ENCODE data around the gene INTS4.
"Not testable (repeated sequence)": the region's sequence is repeated elsewhere in the genome, so short reads cannot be mapped to it uniquely, and the experiment has no call there.

INTS4 gene

DNA sequence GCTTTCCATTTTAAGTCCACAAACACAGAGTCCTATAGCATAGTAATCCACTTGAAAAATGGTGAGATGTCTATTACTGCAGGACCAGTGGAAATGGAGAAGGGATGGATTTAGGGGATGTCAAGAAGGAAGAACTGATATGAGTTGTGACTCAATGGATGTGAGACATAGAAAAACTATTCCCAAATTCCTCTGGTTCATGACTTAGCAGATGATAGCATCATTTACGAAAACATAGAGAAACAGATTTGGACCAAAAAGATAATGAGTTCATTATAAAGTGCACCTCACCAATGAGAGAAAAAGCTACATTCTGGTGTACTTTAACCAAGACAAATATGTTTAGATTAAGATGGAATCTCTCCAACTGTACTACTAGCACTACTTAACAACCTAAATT lies 51.2 kb downstream of the INTS4 start:
- FAIRE-seq: not testable (repeated sequence)

DNA sequence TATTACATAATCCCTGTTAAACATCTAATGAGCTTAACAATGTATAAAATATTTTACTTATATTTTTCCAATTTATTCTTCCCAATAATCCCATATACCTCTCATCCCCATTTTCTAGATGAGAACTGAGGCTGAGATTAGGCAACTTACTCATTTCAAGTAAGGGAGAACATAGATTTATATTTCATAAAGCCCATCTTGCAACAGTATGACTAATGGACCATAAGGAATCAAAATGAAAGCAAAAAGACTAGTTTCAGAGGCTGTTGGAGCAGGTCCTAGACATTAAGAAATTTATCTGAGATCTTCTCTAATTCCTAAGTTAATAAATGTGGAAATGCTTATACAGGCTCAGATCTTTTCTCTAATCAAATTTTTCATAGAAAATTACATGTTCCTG lies 52.0 kb downstream of the INTS4 start:
- not testable (repeated sequence) for FAIRE-seq

DNA sequence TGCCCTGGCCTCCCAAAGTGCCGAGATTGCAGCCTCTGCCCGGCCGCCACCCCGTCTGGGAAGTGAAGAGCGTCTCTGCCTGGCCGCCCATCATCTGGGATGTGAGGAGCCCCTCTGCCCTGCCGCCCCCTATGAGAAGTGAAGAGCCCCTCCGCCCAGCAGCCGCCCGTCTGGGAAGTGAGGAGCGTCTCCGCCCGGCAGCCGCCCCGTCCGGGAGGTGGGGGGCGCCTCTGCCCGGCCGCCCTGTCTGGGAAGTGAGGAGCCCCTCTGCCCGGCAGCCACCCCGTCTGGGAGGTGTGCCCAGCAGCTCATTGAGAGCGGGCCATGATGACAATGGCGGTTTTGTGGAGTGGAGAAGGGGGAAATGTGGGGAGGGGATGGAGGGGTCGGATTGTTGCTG lies 60.9 kb downstream of the INTS4 start:
- not testable (repeated sequence) for FAIRE-seq

DNA sequence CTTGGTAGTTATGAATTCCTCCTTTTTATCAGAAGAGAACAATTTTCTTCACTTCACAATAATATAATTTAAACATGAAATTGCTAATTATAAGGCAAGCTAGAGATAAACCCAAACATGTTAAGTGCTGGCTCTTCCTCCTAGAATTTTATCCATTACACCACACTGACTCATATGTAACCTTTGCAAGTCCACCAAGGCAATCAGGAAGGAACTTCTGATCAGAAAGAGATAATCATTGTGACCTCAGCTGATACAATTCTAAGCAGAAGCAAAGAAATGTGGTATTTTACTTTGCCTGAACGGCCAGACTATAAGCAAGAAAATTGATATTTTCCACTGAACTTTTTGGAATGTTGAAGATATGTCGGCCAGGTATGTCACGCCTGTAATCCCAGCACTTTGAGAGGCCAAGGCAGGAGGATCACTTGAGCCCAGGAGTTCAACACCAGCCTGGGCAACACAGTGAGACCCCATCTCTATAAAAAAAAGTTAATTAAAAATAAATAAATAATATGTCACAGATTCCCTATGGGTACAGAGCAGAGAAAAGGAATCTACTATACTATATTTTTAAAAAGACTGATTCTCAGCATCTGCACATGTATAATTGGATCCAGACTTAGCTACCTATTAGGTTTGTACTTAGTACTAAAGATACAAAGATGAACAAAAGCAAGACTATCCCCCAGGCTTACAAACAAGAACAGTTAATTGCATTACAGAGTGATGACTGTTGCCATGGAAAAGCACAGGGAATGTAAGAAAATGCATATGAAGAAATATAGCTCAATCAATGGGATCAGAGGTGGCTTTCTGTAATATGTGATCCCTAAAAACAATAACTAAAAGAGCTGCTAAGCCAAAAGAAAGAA lies 63.9 kb downstream of the INTS4 start:
- FAIRE-seq: not testable (repeated sequence)

DNA sequence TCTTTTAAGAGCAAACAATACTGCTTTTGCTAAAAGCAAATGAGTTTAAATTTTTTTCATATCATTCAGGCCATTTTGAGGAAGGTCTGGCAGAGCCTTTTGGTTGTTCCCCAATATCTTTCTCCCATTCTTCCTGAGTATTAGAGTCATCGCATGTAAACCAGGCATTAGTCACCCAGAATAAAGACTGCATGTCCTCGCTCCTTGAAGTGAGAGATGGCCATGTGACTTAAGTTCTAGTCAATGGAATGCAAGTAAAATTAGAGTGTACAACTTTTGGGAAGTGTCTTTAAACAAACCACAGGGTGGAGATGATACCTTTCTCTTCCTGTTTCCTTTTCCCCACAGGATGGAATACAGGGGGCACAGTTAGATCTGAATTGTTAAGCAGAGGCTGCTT lies 76.8 kb downstream of the INTS4 start:
- not testable (repeated sequence) for FAIRE-seq

DNA sequence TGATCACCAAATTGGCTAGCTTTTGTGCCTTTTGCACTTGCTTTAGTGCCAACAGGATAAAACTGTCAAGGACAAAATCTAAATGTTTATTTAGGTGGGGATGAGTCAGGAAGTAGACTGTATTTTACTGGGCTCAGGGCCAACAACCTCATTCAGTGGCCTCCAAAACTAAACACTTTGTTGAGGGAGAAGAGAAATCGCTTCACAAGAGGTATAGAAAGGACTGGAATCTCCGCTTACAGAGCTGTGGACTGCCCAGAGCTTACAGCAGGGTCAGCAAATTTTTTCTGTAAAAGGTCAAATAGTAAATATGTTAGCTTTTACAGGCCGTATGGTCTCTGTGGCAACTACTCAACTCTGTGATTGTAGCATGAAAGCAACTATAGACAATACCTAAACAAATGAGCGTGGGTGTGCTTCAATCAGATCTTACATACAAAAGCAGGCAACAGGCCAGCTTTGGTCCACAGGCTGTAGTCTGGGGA lies 80.1 kb downstream of the INTS4 start:
- FAIRE-seq: not testable (repeated sequence)

DNA sequence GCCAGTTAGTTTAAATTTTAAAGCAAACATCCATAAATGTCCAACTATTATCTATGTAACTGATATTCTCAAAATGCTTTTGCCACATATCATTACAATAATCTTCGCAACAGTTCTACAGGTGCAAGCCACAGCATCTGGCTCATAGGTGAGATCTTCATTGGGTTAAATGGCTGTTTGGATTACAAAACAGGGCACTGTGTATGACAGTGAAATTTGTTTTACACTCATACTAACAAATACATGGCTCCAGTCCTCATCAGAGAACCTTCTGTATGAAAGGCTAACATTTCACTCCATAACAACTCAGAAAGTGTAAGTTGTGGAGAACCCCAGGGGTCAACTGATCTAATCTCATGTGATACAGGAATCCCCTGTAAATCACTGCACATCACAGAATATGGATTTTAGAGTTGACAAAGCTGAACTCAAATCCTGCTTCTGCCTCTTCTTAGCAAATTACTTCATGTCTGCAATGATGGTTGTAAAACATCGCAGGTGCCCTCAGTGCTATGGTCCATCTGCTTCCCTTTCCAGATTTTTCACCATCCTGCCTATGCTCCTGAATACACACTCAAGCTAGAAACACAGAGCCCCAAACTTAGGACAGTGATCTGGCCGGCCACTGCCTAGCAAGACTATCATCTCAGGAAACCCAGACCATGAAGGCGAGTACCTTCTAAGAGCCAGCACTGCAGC lies 80.7 kb downstream of the INTS4 start:
- not testable (repeated sequence) for FAIRE-seq

DNA sequence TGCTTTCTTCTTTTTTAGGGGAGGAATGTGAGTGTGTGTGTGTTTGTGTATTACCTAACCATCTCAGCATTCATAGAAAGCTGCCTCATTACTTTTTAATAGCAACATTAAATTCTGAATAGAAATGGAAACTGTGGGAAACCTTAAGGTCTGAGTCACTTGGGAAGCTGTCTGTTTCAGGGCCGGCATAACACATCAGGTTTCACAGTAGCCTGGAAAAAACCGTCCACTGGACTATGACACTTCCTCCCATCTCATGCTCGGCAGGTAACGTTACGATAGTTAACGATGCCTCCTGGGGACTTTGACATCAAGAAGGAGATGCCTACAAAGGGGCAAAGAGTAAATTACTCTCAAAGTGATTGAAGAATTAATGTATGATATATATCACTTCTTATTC lies 83.6 kb downstream of the INTS4 start:
- not testable (repeated sequence) for FAIRE-seq

DNA sequence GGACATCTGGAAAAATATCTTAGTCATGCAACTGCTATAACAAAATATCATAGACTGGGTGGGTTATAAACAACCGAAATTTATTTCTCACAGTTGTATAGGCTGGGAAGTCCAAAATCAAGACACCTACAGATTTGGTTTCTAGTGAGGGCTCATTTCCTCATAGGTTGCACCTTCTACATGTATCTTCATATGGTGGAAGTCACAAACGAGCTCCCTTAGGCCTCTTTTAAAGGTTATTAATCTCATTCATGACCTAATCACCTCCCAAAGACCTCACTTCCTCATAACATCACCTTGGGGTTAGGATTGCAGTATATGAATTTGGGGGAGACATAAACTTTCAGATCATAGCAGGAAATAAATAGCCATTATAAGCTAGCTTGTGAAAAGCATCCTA lies 85.2 kb downstream of the INTS4 start:
- no peak for FAIRE-seq

DNA sequence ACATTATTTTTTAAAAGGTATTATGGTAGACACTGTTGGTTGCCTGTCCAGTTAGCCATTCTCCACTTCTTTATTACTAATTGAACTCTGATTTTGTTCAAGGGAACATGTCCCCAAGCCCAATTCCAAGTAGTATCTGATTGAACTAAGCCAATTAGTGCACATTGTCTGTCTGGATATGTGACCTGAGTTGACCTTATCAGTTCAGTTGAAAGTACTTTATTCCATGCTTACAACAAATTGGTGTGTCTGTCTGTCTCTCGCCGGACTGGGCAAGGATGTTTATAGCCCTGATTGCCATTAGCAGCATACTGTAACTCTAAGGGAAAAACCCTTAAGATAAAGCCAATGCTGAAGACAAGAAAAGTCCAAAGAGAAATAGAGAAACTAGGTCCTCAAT lies 85.6 kb downstream of the INTS4 start:
- no peak for FAIRE-seq

DNA sequence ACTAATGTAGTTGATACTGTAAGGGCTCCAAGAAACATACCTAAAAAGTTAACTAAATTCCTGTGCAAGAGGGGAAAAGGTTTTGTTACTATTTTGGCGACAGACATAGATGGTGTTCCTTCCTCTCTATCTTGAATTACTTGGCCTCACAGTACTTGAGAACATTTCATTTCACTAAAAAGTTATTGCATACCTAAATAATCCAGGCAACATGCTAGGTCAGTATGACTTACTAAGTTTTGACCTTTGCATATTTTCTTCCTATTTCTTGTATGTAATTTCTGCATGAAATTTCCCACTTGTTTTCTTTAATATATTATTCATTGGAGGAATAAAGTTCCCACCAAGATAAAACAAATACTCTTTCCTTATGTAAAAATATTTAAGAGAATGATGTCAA lies 99.5 kb downstream of the INTS4 start:
- not testable (repeated sequence) for FAIRE-seq

DNA sequence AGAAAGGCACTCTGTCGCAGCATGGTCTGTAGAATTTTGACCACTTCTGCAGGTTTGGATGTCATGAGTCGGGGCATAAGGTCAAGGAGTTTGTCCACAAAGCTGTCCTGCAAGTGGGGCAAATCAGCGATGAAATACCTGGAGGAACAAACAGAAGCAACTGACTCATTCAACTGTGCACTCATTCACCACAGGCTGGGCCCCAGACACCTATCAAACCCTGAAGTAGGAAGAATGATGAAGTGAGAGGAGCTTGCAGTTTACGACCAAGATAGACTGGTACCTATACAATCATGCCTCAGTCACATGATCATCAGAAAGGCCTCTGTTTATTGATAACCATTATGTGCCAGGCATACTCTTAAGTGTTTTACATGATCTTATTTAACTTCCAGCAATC lies 102.8 kb downstream of the INTS4 start:
- not testable (repeated sequence) for FAIRE-seq

DNA sequence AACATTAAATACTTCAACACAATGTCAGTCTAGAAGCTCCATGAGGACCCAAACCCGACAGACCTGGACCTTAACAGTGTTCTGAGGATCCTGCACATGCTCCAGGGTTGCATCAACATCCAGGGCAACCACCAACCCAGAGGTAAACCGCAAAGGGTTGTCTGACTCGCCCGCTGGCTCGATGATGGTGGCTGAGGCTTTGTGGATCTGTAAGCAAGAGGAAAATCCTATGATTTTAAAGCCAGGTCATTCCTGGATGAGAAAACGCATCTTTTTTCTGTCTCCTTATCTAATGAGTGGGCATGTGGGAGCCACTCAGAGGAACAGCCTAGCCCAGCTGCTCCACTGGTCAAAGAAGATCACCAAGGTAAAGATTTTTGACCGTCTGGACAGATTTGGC lies 103.2 kb downstream of the INTS4 start:
- not testable (repeated sequence) for FAIRE-seq

DNA sequence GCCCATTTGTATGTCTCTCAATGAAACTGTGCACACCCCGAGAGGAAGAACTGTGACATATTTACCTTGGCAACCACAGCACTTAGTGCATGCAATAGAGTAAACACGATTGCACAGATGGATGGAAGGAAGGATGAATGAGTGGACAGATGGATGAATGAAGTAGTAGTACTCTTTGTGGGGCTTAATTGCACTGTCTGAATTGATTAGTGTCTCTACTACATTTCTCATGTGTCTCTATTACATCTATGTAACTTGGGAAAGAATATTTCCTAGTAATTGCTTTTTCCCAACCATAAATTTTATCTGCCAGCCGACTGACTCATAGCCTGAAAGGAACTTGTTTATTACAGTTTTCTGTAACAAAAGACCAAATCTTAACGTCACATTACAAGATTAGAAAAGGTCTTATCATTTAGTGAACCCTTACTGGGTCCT lies 103.8 kb downstream of the INTS4 start:
- FAIRE-seq: not testable (repeated sequence)

DNA sequence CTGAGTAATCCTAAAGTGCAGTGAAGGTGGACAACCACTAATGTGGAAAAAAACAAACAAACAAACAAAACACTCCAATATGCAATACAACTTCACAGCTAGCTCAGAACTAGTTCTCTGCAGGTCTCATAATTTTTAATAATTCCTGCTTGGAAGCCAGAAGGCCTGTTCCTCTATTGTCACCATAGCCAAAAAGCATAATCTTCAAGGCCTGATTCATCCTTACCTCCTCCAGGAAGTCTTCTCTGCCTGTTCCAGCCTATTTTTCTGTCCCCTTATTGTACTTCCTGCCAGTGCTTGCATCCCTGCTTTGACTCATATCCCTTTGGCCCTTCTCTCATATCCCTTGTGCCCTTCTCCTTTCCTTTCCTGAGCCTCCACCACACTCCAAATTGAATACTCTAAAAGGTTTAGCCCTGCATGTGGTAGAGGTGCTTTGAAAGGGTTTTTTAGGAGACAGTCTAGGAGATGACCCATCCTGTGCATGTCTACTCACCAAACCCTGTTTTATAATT lies 104.3 kb downstream of the INTS4 start:
- not testable (repeated sequence) for FAIRE-seq

DNA sequence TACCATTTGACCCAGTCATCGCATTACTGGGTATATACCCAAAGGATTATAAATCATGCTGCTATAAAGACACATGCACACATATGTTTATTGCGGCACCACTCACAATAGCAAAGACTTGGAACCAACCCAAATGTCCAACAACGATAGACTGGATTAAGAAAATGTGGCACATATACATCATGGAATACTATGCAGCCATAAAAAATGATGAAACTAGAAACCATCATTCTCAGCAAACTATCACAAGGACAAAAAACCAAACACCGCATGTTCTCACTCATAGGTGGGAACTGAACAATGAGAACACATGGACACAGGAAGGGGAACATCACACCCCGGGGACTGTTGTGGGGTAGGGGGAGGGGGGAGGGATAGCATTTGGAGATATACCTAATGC lies 105.4 kb downstream of the INTS4 start:
- FAIRE-seq: not testable (repeated sequence)

DNA sequence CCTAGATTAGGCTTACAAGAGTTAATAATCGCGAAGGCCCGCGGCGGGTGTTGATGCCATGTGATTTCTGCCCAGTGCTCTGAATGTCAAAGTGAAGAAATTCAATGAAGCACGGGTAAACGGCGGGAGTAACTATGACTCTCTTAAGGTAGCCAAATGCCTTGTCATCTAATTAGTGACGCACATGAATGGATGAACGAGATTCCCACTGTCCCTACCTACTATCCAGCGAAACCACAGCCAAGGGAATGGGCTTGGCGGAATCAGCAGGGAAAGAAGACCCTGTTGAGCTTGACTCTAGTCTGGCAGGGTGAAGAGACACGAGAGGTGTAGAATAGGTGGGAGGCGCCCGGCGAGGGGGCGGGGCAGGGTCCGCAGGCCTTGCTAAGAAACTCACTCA lies 108.1 kb downstream of the INTS4 start:
- no peak for FAIRE-seq

DNA sequence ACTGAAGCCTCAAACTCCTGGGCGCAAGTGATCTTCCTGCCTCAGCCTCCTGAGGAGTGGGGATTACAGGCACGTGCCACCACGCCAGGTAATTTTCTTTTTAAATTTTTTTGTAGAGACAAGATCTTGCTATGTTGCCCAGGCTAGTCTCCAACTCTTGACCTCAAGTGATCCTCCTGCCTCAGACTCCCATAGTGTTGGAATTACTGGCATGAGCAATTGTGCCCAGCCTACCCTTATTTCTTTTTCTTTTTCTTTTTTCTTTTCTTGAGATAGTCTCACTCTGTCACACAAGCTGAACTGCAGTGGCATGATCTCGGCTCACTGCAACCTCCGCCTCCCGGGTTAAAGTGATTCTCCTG lies 109.7 kb downstream of the INTS4 start:
- FAIRE-seq: no peak

DNA sequence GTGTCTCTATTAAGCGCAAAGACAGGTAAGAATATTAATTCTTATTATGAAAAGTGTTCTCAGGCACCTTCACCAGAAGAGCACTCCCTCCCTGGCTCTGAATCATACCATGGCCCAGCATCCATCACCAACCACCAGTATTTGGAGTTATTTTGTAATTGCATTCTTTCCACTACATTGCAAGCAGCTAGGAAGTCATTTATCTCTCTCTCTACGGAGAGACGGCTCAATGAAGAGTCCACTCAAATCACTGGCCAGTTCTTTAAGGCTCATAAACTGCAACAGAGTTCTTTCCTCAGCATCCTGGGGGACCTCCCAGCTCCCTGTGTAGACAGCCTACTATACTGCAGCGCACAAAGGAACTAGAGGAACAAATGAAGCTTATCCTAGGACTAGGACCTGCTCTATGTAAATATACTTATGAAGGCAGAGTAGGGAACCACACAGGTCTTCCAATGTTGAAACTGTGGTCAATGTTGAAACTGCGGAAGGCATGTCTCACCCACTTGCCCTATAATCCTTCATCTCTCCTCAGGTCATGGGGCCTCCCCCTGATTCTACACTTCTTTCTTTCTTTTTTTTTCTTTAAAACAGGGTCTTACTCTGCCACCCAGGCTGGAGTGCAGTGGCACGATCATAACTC lies 110.2 kb downstream of the INTS4 start:
- no peak for FAIRE-seq

DNA sequence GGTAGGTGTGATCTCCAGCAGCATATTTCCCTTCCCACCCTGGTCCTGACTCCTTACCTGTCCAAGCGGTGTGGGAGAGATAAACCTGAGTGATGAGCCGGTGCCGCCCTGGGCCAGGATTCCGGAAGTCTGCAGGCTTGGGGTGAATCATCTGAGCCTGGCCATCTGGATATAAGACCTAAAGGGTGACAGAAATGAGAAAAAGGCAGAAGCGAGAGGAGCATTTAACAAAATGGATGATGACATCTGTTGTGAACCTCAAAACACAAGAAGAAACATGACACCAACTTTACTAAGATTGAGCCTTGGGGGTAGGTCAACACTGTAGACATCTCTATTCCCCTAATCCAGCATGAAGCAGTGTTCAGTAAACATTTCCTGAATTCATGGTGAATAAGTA lies 110.7 kb downstream of the INTS4 start:
- FAIRE-seq: no peak

DNA sequence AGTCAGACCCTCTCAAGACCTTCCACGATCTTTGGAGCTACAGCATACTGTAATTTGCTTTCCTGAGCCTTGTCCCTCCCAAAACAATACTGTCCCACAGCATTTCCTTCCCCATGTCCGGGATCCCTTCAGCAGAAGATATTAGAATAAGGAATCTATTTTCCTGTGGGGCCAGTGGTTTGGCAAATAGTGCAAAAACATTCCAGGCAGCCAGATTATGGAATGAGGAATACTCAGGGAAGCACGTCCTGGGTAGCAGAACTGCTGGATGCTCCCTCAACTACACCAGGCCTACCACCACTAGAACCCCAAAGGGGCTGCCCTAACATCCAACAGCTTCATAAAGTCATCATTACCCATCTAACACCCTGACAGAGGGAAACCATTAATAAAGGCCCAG lies 112.1 kb downstream of the INTS4 start:
- no peak for FAIRE-seq

DNA sequence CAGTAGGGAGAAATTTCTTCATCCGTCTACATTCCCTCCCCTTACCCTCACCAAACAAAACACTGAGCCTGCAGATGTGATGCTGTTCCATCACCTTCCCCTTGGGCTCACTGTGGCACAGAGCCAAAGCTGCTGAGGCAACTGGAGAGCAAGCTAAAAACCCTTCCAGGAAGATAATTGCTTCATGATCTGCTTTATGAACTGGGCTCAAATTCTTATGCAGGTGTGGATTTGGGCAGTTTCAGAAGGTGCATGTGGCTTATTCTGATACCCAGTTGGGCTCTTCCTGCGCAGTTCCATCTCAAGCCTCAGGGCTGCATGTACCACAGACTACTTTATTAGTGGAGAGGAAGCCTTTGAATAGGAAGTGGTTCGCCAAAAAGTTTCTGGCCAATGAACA lies 115.2 kb downstream of the INTS4 start:
- no peak for FAIRE-seq

DNA sequence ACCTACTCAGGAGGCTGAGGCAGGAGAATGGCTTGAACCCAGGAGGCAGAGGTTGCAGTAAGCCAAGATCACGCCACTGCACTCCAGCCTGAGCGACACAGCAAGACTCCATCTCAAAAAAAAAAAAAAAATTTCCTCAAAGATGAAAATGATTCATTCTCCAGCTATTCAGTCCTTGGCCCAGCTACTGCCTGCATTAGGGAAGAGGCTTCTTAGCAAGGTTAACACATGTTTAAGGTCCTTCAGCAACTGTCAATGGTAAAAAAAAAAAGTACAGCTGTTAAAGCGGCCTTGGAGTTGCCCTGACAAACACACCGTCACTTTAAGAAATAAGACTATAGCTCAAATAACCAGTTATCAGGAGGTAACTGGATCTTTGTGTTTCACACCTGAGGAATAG lies 116.2 kb downstream of the INTS4 start:
- not testable (repeated sequence) for FAIRE-seq
